SHP77 treated with DMSO at 0.1 percent for 48 hours (cell line): ENCODE data around the gene GSTO2.

ENCODE experiments used
- DNase-seq: peaks from one replicate; lab custom pipeline; 2025; lab: John Stamatoyannopoulos, UW

GSTO2 gene

GRCh38 chr10:104326991-104327610 is 58.1 kb downstream of the GSTO2 start:
- no peak for DNase-seq

DNA sequence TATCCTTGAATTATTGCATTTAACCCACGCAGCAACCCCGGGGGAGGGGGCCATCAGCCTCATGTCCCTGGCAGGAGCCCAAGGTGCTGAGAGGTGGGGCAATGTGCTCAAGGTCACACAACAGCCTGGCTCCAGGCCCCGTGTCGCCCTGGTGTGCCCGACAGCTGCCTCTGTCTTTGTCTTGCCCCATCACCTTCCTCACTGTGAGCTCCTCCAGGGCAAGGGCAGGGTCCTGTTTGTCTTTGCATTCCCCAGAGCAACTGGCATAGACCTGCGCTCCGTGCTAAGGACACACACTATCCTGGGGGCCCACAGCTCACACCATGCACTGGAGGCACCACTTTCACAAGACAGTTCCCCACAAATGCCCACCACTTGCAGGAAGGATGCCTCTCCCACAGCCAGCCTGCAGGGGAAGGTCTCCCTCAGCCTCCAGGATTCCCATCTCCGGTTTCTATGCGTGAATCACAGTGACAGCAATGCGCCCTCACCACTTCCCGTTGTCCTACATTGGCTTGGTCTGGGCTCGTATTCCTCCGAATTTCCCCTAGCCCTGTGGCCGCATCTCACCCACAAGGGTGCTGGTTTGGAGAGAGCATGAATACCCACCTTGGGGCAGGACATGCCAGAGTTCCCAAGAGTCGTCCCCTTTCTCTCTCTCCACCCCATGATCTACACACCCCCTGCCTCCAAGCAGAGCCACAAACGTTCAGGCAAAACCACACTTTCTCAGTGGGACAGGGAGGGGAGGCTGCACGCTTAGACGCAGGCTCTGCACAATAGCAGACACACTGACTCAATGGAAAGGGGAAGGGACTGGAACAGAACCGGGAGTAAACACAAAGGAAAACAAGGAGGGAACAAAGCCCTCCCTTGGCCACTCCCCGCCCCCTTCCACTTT is 59.0 kb downstream of the GSTO2 start:
- no peak for DNase-seq

DNA sequence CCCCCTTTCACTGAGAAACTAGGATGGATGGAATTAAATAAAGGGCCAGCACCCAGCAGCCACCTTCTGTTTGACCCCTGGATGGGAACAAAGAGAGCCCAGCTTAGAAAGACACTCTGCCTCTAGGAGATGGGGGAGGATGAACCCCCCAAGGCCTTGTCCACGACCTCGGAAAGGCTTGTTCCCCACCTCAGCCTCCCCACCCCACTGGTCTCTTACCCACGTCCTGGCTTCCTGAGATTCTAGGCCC is 59.6 kb downstream of the GSTO2 start:
- no peak for DNase-seq

- no peak for DNase-seq
These were observed 60.1 kb downstream of the GSTO2 start for GRCh38 chr10:104328896-104329710.

DNA sequence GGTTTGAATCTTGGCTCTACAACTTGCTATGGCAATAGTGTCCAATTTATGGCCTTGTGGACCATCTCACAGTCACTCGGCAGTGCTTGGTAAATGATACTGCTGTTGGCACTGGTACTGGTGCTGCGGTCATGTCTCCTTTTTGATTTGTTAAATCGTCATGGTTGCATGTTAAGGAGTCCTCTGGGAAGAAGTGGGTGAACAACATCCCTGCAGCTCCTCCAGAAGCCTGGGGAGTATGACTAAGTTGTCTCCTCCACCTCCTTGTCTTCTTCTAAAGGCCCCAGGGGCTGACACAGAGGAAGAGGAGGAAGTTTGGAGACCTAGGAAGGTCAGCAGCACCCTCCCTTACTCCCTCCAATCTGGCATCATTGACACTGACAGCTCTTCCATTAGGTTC is 60.8 kb downstream of the GSTO2 start:
- no peak for DNase-seq

- no peak for DNase-seq
These were observed 61.5 kb downstream of the GSTO2 start for GRCh38 chr10:104330168-104331110.

GRCh38 chr10:104331208-104331838 is 62.3 kb downstream of the GSTO2 start:
- no peak for DNase-seq

- DNase-seq = no peak
These were observed 63.5 kb downstream of the GSTO2 start for GRCh38 chr10:104332243-104333031.

DNA sequence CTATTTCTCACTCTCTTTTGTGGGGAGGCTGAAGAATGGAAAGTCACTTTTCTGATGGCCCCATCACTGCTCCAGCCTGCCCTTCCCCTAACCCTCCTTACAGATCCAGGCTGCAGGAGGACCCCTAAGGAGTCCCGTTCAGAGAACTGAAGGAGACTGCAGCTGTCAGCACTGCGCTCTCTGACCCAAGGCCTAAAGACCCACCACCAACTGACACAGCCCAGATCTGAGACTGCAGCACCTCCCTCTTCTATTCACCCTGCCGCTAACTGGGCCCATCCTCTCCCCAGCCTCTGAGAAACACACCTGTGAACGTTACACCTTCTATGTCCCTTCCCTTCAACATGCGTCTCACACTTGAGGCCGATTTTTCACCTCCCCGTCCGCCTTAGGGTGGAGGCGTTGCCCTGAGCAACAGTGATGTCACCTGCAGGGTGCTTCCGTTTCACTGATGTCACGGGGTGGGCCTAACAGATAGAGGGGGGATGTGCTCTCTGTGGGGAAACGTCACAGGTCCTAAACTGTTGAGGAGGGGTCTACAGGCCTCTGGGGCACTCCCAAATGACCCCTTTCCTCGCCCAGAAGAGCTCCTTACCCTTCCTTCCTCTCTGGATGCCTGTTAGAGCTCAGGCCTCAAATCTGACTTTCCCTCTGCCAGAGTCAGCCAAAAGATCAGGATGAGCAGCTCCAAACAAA is 64.2 kb downstream of the GSTO2 start:
- DNase-seq = no peak

- no peak for DNase-seq
These were observed 64.9 kb downstream of the GSTO2 start for GRCh38 chr10:104333728-104334373.

DNA sequence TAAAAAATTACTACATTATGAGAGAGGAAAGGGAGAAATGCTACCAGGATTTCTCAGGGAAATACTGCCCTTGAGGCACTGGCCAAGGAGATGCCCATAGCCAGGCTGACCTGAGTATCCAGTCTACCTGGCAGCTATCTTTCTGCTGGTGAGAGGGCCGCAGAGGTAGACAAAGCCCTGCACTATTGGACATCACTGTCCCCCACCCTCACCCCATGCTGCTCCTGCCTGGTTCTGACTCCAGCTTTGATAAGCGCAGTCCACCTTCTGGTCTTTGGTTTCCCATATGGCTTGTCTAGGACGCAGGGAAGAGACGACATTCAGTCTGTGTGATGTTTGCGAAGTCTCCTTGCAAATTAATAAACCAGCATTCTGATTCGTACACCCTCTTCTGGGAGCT is 65.6 kb downstream of the GSTO2 start:
- no peak for DNase-seq

GRCh38 chr10:104334965-104335650 is 66.1 kb downstream of the GSTO2 start:
- no peak for DNase-seq

- no peak for DNase-seq
These were observed 68.0 kb downstream of the GSTO2 start for GRCh38 chr10:104336821-104337467.

DNA sequence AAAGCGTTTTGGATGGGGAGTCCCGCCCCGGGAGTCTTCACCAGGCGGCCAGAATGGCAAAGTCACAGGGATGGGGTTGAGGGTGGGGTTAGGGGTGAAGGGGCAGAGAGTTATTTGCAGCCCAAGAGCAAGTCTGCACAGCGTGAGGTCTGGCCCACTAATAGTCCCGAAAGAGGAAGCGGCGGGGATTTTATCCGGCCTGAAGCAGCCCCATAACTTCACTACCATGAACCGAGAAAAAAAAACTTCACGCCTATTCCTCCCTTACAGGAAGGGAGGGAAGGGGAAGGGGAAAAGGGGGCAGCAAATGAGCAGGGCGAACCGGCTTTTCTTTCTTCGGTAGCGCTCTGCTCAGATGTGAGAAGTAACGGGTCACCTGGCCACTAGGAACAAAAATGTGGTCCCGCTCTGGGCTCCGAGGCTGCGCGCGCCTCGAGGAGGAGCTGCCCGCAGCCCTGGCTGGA is 68.6 kb downstream of the GSTO2 start:
- no peak for DNase-seq

GRCh38 chr10:104337985-104338735 is 69.2 kb downstream of the GSTO2 start, which contains the start of gene ITPRIP:
TSS of gene ITPRIP (minus strand) at chr10:104338465. CDS start at chr10:104316051, 22,414 bp downstream.
- no peak for DNase-seq

DNA sequence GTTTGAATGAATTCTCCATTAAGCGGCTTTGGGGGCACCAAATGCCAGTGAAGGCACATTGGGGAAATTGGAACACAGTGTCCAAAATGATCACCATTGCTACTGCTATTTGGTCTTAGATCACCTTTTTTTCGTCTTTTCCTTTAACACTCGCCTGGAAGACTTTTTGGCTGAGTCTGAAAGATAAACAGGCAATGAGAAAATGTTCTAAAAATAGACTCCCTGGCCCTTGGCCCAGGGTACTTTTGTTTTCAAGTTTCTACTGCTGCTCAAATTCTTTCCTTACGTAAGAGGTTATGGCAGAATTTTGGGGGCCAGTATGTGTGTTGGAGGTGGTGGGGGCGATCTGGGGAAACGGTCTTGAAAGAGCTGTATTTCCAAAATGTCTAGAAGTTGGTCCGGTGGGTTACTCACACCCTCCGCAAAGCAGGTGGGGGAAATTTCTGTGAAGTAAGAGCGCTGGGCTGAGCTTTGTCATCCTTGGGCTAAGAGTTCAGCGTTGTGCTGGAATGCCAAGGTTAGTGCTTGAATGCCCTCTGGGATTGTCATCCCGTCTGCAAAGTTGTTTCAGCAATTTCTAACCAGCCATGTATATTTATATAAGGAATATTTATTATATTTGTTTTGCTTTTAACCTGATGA is 70.6 kb downstream of the GSTO2 start:
- no peak for DNase-seq

GRCh38 chr10:104340111-104340526 is 71.1 kb downstream of the GSTO2 start:
- DNase-seq = no peak
